Endodermal cell (in vitro differentiated cells): ENCODE data around the gene LGR4. TPM values are rescaled to one million over a fixed set of nuclear protein-coding genes. Genes with fewer than 3 reads are reported as not detected.

ENCODE experiments used
- DNase-seq: peaks from one replicate; pipeline ENCODE4 v3.0.0-alpha.2; 2017
- H3K27ac ChIP-seq: 2 replicates; pipeline ENCODE4 v1.5.1; 2013; ENCODE audit warnings: mild to moderate bottlenecking, low read depth, low read length, moderate library complexity
- H3K27me3 ChIP-seq: 2 replicates; pipeline ENCODE4 v1.6.1; 2013; ENCODE audit warnings: mild to moderate bottlenecking, low read length, moderate library complexity; ENCODE audit not compliant: insufficient read depth, control insufficient read depth, poor library complexity, severe bottlenecking
- H3K36me3 ChIP-seq: 2 replicates; pipeline ENCODE4 v1.7.0; 2013; ENCODE audit warnings: mild to moderate bottlenecking, low read length, moderate library complexity; ENCODE audit not compliant: control insufficient read depth, insufficient read depth
- H3K4me1 ChIP-seq: one replicate; pipeline ENCODE4 v1.7.0; 2013; ENCODE audit warnings: low read length; ENCODE audit not compliant: control insufficient read depth, insufficient read depth
- H3K4me3 ChIP-seq: 2 replicates; pipeline ENCODE4 v1.5.1; 2013; ENCODE audit warnings: mild to moderate bottlenecking, low read length, moderate library complexity
- H3K9ac ChIP-seq: 2 replicates; pipeline ENCODE4 v1.6.1; 2013; ENCODE audit warnings: mild to moderate bottlenecking, low read length, moderate library complexity; ENCODE audit not compliant: poor library complexity, severe bottlenecking; ENCODE audit errors: extremely low read depth
- H3K9me3 ChIP-seq: 2 replicates; pipeline ENCODE4 v1.6.1; 2013; ENCODE audit warnings: mild to moderate bottlenecking, low read length, moderate library complexity; ENCODE audit not compliant: control insufficient read depth
- H3K27ac Mint-ChIP-seq: 2 replicates; pipeline ENCODE4 v1.8.0; 2020; ENCODE audit warnings: mixed read lengths
- H3K27me3 Mint-ChIP-seq: 2 replicates; pipeline ENCODE4 v1.8.0; 2021; ENCODE audit warnings: mild to moderate bottlenecking, mixed read lengths; ENCODE audit not compliant: insufficient read depth
- H3K36me3 Mint-ChIP-seq: 2 replicates; pipeline ENCODE4 v1.8.0; 2020; ENCODE audit warnings: low read depth, mixed read lengths
- H3K4me1 Mint-ChIP-seq: 2 replicates; pipeline ENCODE4 v1.8.0; 2020; ENCODE audit warnings: mixed read lengths
- H3K4me3 Mint-ChIP-seq: 2 replicates; pipeline ENCODE4 v1.8.0; 2020; ENCODE audit warnings: mild to moderate bottlenecking, moderate library complexity, mixed read lengths
- H3K9me3 Mint-ChIP-seq: 2 replicates; pipeline ENCODE4 v1.8.0; 2020; ENCODE audit warnings: mild to moderate bottlenecking, mixed read lengths
- WGBS, 2 experiments: methylation state at CpG; one replicate each; pipeline versions ENCODE4 v1.1.5 to v1.1.7; 2013; ENCODE audit warnings: missing lambda C conversion rate in 2 of 2, mixed read lengths in 1 of 2; ENCODE audit not compliant: insufficient coverage in 1 of 2, insufficient read length in 1 of 2; 5-methylcytosine and 5-hydroxymethylcytosine counted together
- total RNA-seq, 2 donors: library from RNA; stranded (reverse); fragmentation: NEBNext Ultra II Directional in 1 of 2; extraction: Animal tissue kit (Norgen Biotek cat#: 25700) in 1 of 2; gene quantifications; 2 replicates in 1 of 2; 3 replicates in 1 of 2; pipeline ENCODE4 v1.2.1, GENCODE V29; 2021
- TF ChIP-seq, protein P1 (sequence below): fragments of 200-600 bp; sonication (generic); conservative IDR thresholded peaks from 2 replicates; pipeline ENCODE4 v1.5.0; 2021; ENCODE audit warnings: antibody characterized with exemption, mild to moderate bottlenecking

LGR4 gene
- total RNA-seq, 2 donors from 2014 or later = 73.7 to 75.6 TPM

DNA sequence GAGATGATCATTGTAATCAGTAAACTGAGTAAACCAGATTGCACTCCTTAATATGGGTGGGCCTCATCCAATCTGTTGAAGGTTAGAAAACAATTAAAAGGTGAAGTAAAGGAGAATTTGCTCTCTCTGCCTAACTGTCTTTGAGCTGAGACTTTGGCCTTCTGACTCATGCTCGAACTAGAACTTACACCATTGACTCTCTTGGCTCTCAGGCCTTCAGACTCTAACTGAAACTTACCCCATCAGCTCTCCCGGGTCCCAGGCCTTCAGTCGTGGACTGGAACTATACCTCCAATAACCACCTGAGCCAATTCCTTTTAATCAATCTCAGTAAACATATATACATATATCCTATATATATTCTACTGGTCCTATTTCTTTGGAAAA, 34.0 kb downstream of the LGR4 start:
- no peaks in the 10 kb centered on the region for H3K27me3 ChIP-seq
- DNase-seq = no peak
- no peak overlapping the region for H3K27ac ChIP-seq
- H3K9me3 ChIP-seq = no peaks in the 10 kb centered on the region
- Mint-ChIP-seq H3K4me3 (no peak overlapping the region), H3K4me1 (peaks cover 17% of the 10 kb centered on the region), H3K36me3 (peaks cover 5% of the 10 kb centered on the region), H3K9me3 (no peaks in the 10 kb centered on the region), H3K27me3 (no peaks in the 10 kb centered on the region), H3K27ac (no peak overlapping the region)
- H3K4me3 ChIP-seq = no peak overlapping the region
- no peak overlapping the region for H3K9ac ChIP-seq
- 93 to 98% methylated on average over 3 of the region's 3 CpGs for WGBS, 2 experiments
- TF ChIP-seq, protein P1, sequence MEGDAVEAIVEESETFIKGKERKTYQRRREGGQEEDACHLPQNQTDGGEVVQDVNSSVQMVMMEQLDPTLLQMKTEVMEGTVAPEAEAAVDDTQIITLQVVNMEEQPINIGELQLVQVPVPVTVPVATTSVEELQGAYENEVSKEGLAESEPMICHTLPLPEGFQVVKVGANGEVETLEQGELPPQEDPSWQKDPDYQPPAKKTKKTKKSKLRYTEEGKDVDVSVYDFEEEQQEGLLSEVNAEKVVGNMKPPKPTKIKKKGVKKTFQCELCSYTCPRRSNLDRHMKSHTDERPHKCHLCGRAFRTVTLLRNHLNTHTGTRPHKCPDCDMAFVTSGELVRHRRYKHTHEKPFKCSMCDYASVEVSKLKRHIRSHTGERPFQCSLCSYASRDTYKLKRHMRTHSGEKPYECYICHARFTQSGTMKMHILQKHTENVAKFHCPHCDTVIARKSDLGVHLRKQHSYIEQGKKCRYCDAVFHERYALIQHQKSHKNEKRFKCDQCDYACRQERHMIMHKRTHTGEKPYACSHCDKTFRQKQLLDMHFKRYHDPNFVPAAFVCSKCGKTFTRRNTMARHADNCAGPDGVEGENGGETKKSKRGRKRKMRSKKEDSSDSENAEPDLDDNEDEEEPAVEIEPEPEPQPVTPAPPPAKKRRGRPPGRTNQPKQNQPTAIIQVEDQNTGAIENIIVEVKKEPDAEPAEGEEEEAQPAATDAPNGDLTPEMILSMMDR = no peak
- no peaks in the 10 kb centered on the region for H3K4me1 ChIP-seq
- H3K36me3 ChIP-seq = no peaks in the 10 kb centered on the region

DNA sequence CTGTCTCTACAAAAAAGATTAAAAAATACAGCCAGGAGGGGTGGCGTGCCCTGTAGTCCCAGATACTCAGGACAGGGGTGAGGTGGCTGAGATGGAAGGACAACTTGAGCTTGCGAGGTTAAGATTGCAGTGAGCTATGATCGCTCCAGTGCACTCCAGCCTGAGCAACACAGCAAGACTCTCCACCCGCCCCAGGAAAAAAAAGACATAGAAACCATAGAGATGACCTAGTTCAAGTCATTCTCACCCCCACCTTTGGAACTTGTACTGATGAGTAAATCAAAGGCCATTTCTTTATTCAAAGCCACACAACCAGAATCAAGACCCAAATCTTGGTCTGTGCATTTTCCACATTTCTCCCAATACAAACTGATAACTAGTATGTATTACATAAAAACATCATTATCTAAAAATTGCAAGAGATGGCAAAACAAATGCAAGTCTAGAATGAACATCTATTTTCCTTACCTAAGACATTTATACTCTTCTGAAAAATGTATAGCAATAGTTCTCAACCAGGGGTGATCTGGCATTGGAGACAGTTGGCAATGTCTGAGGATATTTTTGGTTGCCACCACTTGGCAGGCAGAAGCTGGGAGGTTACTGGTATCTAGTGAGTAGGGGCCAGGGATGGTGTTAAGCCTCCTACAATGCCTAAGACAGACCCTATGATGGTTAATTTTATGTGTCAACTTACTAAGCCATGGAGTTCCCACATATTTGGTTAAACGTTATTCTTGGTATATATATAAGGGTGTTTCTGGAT, 34.6 kb downstream of the LGR4 start:
- Mint-ChIP-seq H3K27me3 (no peaks in the 10 kb centered on the region), H3K4me3 (no peak overlapping the region), H3K4me1 (peaks cover 16% of the 10 kb centered on the region), H3K27ac (no peak overlapping the region), H3K9me3 (no peaks in the 10 kb centered on the region), H3K36me3 (peaks cover 7% of the 10 kb centered on the region)
- WGBS, 2 experiments = 90 to 100% methylated on average over 4 to 5 of the region's 5 CpGs
- no peak overlapping the region for H3K27ac ChIP-seq
- no peak overlapping the region for H3K4me3 ChIP-seq
- no peaks in the 10 kb centered on the region for H3K4me1 ChIP-seq
- no peaks in the 10 kb centered on the region for H3K36me3 ChIP-seq
- TF ChIP-seq, protein P1 = no peak
- DNase-seq = no peak
- H3K27me3 ChIP-seq = no peaks in the 10 kb centered on the region
- no peak overlapping the region for H3K9ac ChIP-seq
- H3K9me3 ChIP-seq = no peaks in the 10 kb centered on the region

DNA sequence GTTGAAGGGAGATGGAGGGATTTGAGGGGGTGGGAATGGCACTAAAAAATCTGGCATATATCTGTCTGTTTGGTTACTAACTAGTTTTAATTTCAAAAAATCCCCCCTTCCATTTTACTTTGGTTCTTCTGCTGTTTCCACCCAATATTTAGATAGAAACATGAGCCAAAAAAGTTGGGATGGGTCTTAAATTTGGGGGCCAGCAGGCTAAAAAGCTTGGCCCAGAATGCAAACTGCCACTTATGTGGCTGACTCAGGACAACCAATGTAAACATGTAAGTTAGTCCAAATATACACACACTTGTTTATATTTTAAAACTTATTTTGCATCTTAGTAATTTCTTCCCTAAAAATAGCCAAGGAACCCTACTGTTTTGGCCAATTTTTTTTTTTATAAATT, 35.7 kb downstream of the LGR4 start:
- H3K27ac ChIP-seq = no peak overlapping the region
- H3K36me3 Mint-ChIP-seq = peaks cover 7% of the 10 kb centered on the region
- H3K4me3 Mint-ChIP-seq = no peak overlapping the region
- peaks cover 15% of the 10 kb centered on the region for H3K4me1 Mint-ChIP-seq
- no peaks in the 10 kb centered on the region for H3K36me3 ChIP-seq
- TF ChIP-seq, protein P1 = no peak
- no peak overlapping the region for H3K27ac Mint-ChIP-seq
- H3K27me3 ChIP-seq = no peaks in the 10 kb centered on the region
- H3K9me3 Mint-ChIP-seq = no peaks in the 10 kb centered on the region
- DNase-seq = no peak
- no peaks in the 10 kb centered on the region for H3K4me1 ChIP-seq
- no peaks in the 10 kb centered on the region for H3K27me3 Mint-ChIP-seq
- no peaks in the 10 kb centered on the region for H3K9me3 ChIP-seq
- H3K4me3 ChIP-seq = no peak overlapping the region
- H3K9ac ChIP-seq = no peak overlapping the region
